Type B pancreatic cell (in vitro differentiated cells): ENCODE measurements around the gene KCNJ12. TPM values are rescaled to one million over a fixed set of nuclear protein-coding genes. Genes with fewer than 3 reads are reported as not detected.
"Not testable (repeated sequence)": the region's sequence is repeated elsewhere in the genome, so short reads cannot be mapped to it uniquely, and the experiment has no call there.

Source experiments
- DNase-seq: peaks from one replicate; pipeline ENCODE4 v3.0.0; 2021; ENCODE audit warnings: mixed read lengths; ENCODE audit not compliant: unreplicated experiment; ENCODE audit errors: extremely low spot score
- H3K27ac Mint-ChIP-seq: 2 replicates; pipeline ENCODE4 v1.8.0; 2021; ENCODE audit warnings: mild to moderate bottlenecking, mixed read lengths
- H3K27me3 Mint-ChIP-seq: 2 replicates; pipeline ENCODE4 v1.8.0; 2021; ENCODE audit warnings: mixed read lengths
- H3K36me3 Mint-ChIP-seq: 2 replicates; pipeline ENCODE4 v1.8.0; 2021; ENCODE audit warnings: mixed read lengths
- H3K4me1 Mint-ChIP-seq: one replicate; pipeline ENCODE4 v1.8.0; 2021; ENCODE audit warnings: mixed read lengths; ENCODE audit not compliant: unreplicated experiment
- H3K4me3 Mint-ChIP-seq: 2 replicates; pipeline ENCODE4 v1.8.0; 2021; ENCODE audit warnings: mild to moderate bottlenecking, mixed read lengths
- H3K9me3 Mint-ChIP-seq: 2 replicates; pipeline ENCODE4 v1.8.0; 2021; ENCODE audit warnings: mixed read lengths
- long read RNA-seq: library from polyadenylated mRNA; unstranded; transcript quantifications from one replicate; pipeline ENCODE4 v2.0.0, GENCODE V29; 2020
- total RNA-seq: library from RNA; stranded (reverse); gene quantifications from 2 replicates; pipeline ENCODE4 v1.2.1, GENCODE V29; 2021; ENCODE audit warnings: low replicate concordance
- TF ChIP-seq, protein P1 (sequence below): fragments of 200-600 bp; sonication (generic); conservative IDR thresholded peaks from 2 replicates; pipeline ENCODE4 v1.5.0; 2021; ENCODE audit warnings: antibody characterized with exemption, mild to moderate bottlenecking

KCNJ12 gene
- total RNA-seq: 0.59 and 2.2 TPM in 2 replicates
- long read RNA-seq: 0 reads

DNA sequence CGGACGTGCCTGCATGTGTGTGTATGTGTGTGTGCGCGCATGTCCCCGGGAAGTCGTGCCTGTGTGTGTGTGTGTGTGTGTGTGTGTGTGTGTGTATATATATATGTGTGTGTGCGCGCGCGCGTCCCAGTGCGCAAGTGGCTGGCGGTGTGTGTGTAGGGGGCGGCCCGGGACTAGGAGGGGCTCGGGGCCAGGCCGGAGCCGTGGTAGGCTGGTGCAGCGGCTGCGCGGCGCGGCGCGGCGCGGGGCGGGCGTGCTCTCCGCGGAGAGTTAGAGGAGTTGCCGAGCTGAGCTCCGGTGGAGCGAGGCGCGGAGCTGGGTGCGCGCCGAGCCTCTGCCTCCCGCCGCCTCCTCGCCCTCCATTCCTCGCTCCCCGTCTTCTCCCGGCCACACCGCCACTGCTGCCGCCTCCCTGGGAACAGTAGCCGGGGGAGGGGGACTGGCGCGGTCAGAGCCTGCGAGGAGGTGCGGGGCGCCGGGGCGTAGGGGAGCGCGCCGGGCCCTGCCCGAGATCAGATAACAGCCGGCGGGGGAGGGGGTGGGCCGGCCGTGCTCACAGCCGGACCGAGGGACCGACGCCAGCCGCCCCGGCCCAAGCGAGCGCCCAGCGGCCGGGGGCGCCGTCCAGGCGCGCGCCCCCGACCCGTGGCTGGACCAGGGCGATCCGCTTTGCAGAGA lies at the start of gene KCNJ12:
KCNJ12 (plus strand) TSS at position 277 of the 678 bp plus-strand sequence. CDS start 38,986 bp downstream, outside the sequence.
- no peak for DNase-seq
- Mint-ChIP-seq H3K27me3 (peaks cover 40% of the 10 kb centered on the region), H3K4me3 (peak within 1 kb of the TSS; percentile 86), H3K36me3 (no peaks in the 10 kb centered on the region), H3K27ac (peak within 1 kb of the TSS; percentile 18), H3K9me3 (no peaks in the 10 kb centered on the region), H3K4me1 (peaks cover 13% of the 10 kb centered on the region)
- TF ChIP-seq, protein P1, sequence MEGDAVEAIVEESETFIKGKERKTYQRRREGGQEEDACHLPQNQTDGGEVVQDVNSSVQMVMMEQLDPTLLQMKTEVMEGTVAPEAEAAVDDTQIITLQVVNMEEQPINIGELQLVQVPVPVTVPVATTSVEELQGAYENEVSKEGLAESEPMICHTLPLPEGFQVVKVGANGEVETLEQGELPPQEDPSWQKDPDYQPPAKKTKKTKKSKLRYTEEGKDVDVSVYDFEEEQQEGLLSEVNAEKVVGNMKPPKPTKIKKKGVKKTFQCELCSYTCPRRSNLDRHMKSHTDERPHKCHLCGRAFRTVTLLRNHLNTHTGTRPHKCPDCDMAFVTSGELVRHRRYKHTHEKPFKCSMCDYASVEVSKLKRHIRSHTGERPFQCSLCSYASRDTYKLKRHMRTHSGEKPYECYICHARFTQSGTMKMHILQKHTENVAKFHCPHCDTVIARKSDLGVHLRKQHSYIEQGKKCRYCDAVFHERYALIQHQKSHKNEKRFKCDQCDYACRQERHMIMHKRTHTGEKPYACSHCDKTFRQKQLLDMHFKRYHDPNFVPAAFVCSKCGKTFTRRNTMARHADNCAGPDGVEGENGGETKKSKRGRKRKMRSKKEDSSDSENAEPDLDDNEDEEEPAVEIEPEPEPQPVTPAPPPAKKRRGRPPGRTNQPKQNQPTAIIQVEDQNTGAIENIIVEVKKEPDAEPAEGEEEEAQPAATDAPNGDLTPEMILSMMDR: no peak

DNA sequence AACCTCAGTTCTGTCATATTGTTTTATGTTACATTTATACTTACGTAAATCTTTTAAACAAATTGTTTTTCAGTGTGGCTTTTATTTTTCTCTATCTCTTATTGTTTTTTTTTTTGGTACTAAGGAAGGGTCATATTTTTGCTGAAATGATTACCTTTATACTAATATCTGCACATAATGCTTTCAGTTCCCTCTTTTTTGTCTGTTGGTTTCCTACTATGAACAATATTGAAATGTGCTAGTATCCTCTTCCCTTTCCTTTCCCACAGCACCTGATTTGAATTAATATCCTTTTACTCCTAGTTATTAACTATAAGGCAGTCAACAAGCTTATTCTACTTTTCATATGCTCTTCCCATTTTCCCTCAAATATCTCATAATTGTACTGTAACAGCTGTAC lies 48.2 kb upstream of the KCNJ12 start:
- peaks cover 21% of the 10 kb centered on the region for H3K27me3 Mint-ChIP-seq
- not testable (repeated sequence) for H3K36me3 Mint-ChIP-seq, H3K4me3 Mint-ChIP-seq, H3K9me3 Mint-ChIP-seq, DNase-seq, H3K27ac Mint-ChIP-seq, H3K4me1 Mint-ChIP-seq

DNA sequence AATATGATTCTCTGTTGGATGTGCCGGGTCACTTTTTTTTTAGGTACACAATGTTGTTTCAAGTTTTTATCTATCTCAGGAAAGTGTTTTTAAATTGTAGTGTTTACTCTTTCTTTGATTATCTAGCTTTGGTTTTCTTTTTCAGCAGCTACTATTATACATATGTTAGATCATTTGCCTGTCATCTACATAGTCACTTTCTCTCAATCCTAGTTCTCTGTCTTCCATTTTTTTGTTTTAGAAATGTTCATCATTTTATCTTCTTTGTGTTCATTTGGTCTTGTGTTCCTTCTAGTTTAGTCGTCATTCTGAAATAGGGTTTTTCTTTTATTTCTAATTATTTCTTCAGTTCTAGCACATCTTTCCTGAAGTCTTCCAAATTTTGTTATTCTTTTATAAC lies 47.4 kb upstream of the KCNJ12 start:
- H3K27ac Mint-ChIP-seq, H3K36me3 Mint-ChIP-seq, H3K9me3 Mint-ChIP-seq, H3K4me3 Mint-ChIP-seq, DNase-seq, H3K4me1 Mint-ChIP-seq: not testable (repeated sequence)
- H3K27me3 Mint-ChIP-seq: peaks cover 15% of the 10 kb centered on the region

DNA sequence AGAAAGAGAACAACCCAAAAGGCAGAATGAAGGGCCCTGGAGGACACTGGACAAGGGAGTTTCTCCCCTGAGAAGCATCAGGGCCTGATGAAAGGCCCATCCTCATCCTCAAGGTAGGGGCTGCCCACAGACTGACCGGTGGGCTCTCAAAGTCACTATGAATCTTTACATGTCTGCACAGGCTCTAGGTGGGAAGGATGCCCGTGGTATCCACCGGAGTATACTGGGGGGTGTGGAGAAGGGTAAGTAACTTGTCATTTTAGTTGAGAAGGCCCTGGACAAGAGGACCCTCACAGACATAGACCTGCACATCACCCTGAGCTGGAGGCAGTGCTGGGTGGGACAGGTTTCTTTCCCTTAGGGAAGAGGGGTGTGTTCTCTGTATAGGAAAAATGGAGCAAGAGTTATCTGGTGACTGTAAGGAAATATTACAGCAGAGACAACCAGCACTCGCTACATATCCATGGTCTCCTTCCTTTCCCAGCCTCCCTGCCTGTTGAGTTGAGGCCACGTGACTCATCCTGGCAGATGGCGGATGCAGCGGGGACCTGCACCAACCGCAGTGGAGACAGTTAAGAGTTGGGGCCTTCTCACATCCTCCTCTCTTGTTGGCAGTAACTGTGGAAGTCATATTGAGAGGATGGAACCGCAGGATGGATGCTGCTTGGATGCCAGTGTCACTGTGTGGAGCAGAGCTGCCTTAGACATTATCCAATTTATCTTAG lies 45.6 kb upstream of the KCNJ12 start:
- DNase-seq: no peak
- Mint-ChIP-seq H3K27ac (no peak overlapping the region), H3K4me1 (peaks cover 4% of the 10 kb centered on the region), H3K9me3 (peaks cover 4% of the 10 kb centered on the region), H3K36me3 (no peaks in the 10 kb centered on the region), H3K4me3 (no peak overlapping the region), H3K27me3 (peaks cover 2% of the 10 kb centered on the region)
- TF ChIP-seq, protein P1: no peak

DNA sequence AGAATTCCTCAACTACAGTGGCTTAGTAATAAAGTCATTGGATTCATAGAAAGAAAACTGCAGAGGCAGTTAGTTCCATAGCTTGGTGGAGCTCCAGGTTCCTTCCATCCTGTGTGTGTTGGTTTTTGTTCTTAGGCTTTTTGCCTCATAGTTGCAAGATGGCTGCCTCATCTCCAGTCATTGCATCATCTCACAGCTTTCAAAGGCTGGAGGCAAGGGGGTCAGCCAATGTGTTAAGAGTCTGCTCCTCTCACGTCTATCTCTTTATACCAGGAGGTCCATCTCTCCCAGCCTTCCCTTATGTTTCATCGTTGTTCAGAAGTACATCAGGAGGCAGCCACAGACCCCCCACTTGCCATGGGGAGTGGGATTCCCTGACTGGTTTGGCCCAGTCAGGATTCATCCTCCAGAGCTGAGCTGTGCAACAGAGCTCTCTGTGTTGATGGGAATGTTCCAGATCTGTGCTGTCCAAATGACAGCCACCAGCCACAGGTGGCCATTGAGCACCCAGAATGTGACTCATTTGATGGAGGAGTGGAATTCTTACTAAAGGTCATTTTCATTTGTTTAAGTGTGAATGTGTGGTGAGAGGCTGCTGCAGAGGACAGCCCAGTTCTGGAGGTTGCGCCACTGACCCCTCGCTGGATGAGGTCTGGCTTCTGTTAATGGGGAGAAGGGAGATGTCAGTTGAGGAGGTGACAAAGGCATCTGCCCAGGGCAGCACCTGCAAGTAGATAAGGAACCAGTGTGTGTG lies 39.4 kb upstream of the KCNJ12 start:
- H3K27me3 Mint-ChIP-seq, H3K27ac Mint-ChIP-seq, H3K4me1 Mint-ChIP-seq, H3K9me3 Mint-ChIP-seq, DNase-seq, H3K36me3 Mint-ChIP-seq, H3K4me3 Mint-ChIP-seq: not testable (repeated sequence)

DNA sequence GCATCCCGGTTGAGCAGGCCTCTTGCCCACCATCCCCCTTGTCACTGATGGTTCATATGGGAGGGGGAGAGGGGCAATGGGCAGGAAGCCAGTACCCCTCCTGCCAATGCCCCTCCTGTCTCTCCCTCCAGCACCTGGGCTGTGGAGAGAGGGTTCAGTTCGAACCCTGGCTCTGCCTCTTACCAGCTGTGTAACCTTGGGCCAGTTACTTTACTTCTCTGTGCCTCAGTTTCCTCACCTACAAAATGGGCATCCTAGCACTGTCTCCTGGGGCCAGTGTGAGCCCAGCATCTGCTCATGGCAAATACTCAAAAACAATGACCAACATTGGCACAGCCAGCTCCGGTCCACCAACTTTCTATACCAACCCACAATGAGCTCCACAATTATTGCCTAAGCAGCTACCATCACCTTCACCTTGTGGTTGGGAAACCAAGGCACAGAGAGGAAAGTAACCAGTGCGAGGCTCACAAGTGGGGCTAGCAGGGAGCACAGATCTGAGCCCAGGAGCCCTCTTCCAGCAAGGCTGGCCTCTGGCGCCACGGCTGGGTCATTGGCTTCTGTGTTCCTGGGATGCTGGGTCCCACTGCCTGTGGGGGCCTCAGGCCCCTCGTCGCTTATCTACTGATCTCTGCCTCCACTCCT lies 38.1 kb upstream of the KCNJ12 start:
- not testable (repeated sequence) for H3K36me3 Mint-ChIP-seq, H3K4me1 Mint-ChIP-seq, H3K4me3 Mint-ChIP-seq, H3K27ac Mint-ChIP-seq, H3K9me3 Mint-ChIP-seq, H3K27me3 Mint-ChIP-seq, DNase-seq

DNA sequence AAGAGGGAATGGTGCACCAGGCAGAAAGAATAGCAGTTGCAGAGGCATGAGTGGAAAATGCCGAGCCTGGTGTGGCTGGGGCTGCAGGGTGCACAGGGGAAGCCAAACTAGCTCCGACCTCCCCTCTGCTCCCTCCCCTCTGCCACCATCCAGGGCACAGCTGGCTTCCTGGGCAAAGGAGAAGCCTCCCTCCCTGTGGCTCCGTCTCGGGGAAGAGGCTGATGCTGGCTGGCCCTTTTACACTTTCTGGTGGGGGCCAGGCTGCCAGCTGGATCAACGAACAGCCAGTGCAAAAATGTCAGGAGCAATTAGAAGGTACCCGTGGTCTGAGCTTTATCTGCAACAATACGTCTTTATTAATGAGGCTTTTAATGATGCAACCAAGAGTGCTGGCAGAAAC lies 37.1 kb upstream of the KCNJ12 start:
- TF ChIP-seq, protein P1: no peak
- Mint-ChIP-seq H3K27ac (no peak overlapping the region), H3K4me1 (no peaks in the 10 kb centered on the region), H3K27me3 (no peaks in the 10 kb centered on the region), H3K4me3 (no peak overlapping the region), H3K9me3 (peaks cover 4% of the 10 kb centered on the region), H3K36me3 (no peaks in the 10 kb centered on the region)
- peak; percentile 49 for DNase-seq

DNA sequence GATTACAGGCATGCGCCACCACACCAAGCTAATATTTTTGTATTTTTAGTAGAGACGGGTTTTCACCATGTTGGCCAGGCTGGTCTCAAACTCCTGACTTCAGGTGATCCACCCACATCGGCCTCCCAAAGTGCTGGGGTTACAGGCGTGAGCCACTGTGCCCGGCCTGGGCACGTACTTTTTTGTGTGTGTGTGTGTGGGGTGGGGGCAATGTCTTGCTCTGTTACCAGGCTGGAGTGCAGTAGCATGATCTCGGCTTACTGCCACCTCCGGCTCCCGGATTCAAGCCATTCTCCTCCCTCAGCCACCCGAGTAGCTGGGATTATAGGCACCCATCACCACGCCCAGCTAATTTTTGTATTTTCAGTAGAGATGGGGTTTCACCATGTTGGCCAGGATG lies 36.6 kb upstream of the KCNJ12 start:
- not testable (repeated sequence) for H3K36me3 Mint-ChIP-seq, H3K4me1 Mint-ChIP-seq, H3K27ac Mint-ChIP-seq, H3K27me3 Mint-ChIP-seq, H3K4me3 Mint-ChIP-seq, H3K9me3 Mint-ChIP-seq
- peak; percentile 32 for DNase-seq

DNA sequence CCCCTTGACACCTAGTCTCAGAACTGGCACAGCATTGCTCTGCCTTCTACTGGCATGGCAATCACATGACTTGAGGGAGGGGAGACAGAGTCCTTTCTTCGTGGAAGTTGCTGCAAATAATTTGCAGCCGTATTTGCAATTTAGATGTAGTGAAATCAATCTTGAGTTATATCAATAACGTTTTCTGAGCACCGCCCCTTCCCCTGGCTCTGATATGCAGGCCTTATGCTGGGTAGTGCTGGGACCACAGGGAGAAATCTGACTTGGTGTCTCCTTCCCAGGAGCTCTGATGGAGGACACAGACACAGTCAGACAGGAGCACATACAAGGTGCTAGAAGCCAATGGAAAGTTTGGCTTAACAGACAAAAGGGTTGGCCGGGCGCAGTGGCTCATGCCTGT lies 35.8 kb upstream of the KCNJ12 start:
- H3K36me3 Mint-ChIP-seq, H3K4me3 Mint-ChIP-seq, H3K27me3 Mint-ChIP-seq, H3K9me3 Mint-ChIP-seq, H3K27ac Mint-ChIP-seq, H3K4me1 Mint-ChIP-seq: not testable (repeated sequence)
- peak; percentile 24 for DNase-seq

DNA sequence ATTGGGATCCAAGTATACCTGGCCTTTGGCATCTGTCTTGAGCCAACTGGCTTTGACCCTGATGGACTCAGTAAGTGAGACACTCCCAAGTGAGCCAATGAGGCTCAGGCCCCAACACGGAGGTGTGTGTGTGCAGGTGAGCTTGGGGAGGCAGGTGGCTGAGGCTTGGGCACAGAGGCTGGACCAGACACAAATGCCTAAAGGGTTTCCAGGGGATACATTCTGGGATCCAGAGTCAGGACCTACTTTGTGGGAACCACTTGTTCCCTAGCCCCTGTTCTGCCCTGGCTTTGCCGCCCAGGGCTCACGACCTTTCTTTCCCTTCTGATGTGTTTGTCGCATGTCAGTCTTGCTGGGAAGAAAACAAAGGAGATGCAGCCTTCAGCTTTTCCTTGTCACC lies 34.9 kb upstream of the KCNJ12 start:
- H3K27ac Mint-ChIP-seq, DNase-seq, H3K4me1 Mint-ChIP-seq, H3K36me3 Mint-ChIP-seq, H3K9me3 Mint-ChIP-seq, H3K4me3 Mint-ChIP-seq, H3K27me3 Mint-ChIP-seq: not testable (repeated sequence)
